ENCODE measurements around the gene CREB5. TPM values are rescaled to one million over a fixed set of nuclear protein-coding genes. Genes with fewer than 3 reads are reported as not detected.

The CREB5 gene
- total and polyA plus RNA-seq, 2 of the 8 experiments (the other 6 are each of a cell fraction or from before 2014, with no cell fraction given), result 2.4 to 2.7 TPM

GRCh38 chr7:28766359-28766758 lies 354.0 kb downstream of the CREB5 start:
- H3K4me1 ChIP-seq (replicated peaks in 1 of 4; ENCODE audit: control insufficient read depth in 3 of 4, insufficient read depth in 4 of 4, low read length in 3 of 4), result no peaks in the 10 kb centered on the region
- H4K5ac ChIP-seq (ENCODE audit: insufficient read length, low read depth, low read length), result no peak overlapping the region
- H3K9me3 ChIP-seq (ENCODE audit: insufficient read depth in 2 of 2, low read depth in 1 of 2, low read length in 1 of 2), result no peaks in the 10 kb centered on the region
- CTCF ChIA-PET (ENCODE audit: partially characterized antibody), result no interaction called here
- no peak overlapping the region for H3K23ac ChIP-seq (ENCODE audit: insufficient read length)
- no peak overlapping the region for H2BK15ac ChIP-seq (ENCODE audit: low read length)
- no peak overlapping the region for H2BK20ac ChIP-seq (ENCODE audit: low read length)
- TF ChIP-seq TEAD4 (IDR thresholded peaks at IDR 0.05; ENCODE audit: low read depth, low read length) (peak; percentile 21; the same call in 1 of the 2 replicates), RBBP5 (IDR thresholded peaks at IDR 0.05; ENCODE audit: borderline replicate concordance, low read depth, low read length) (no peak)
- no peak overlapping the region for H3K14ac ChIP-seq (ENCODE audit: insufficient read length)
- H4K8ac ChIP-seq (ENCODE audit: extremely low read depth, insufficient read depth, low read length), result no peak overlapping the region
- no peak overlapping the region for H3K18ac ChIP-seq (ENCODE audit: extremely low read depth, low read length)
- no peak overlapping the region for H2BK5ac ChIP-seq (ENCODE audit: low read depth, low read length)
- H3K27ac ChIP-seq (ENCODE audit: low read depth, low read length), result no peak overlapping the region
- no peaks in the 10 kb centered on the region for H4K20me1 ChIP-seq (replicated peaks in 1 of 2; ENCODE audit: control insufficient read depth in 1 of 2, insufficient read depth in 2 of 2, low read length in 2 of 2)
- POLR2A ChIA-PET (ENCODE audit: partially characterized antibody), result no interaction called here
- no peaks in the 10 kb centered on the region for H3K79me2 ChIP-seq (ENCODE audit: control insufficient read depth in 1 of 2, insufficient read depth in 2 of 2, low read length in 2 of 2)
- DNase-seq (ENCODE audit: low read depth in 1 of 2, low spot score in 2 of 2) (no peak), FAIRE-seq (no peak)
- no peak overlapping the region for H2AFZ ChIP-seq (ENCODE audit: low read length)
- no peak overlapping the region for H2BK120ac ChIP-seq (replicated peaks; ENCODE audit: low read depth, low read length)
- H3K27me3 ChIP-seq (replicated peaks in 1 of 4; ENCODE audit: control insufficient read depth in 3 of 4, extremely low read depth in 1 of 4, insufficient read depth in 3 of 4, low read length in 3 of 4), result no peaks in the 10 kb centered on the region
- H3K9ac ChIP-seq (replicated peaks in 1 of 4; ENCODE audit: extremely low read depth in 1 of 4, low read depth in 3 of 4, low read length in 3 of 4), result no peak overlapping the region
- no peak overlapping the region for H2AK5ac ChIP-seq (ENCODE audit: low read depth, low read length)
- H3K56ac ChIP-seq (replicated peaks; ENCODE audit: insufficient read length, low read depth, low read length), result no peak overlapping the region
- 90% methylated on average over 4 of the region's 4 CpGs; no CpG with 5 or more reads in 1 of the 2 experiments for WGBS, 2 experiments (ENCODE audit: extremely low coverage in 1 of 2, insufficient coverage in 1 of 2, insufficient read length in 1 of 2, insufficient replicate concordance in 2 of 2, low coverage in 1 of 2, low lambda C conversion rate in 2 of 2, missing lambda C conversion rate in 1 of 2)
- no peak overlapping the region for H3K4me3 ChIP-seq (ENCODE audit: extremely low read depth in 1 of 4, insufficient read depth in 2 of 4, low read depth in 3 of 4, low read length in 4 of 4)
- no peak overlapping the region for H3K4ac ChIP-seq (replicated peaks; ENCODE audit: insufficient read length, low read depth, low read length)
- no peaks in the 10 kb centered on the region; a peak in 1 of 8 replicates for H3K36me3 ChIP-seq (ENCODE audit: control insufficient read depth in 2 of 4, insufficient read depth in 4 of 4, low read length in 3 of 4)
- H3K79me1 ChIP-seq (ENCODE audit: low read depth, low read length), result no peaks in the 10 kb centered on the region
- no peaks in the 10 kb centered on the region; the same call in 1 of the 2 replicates for H3K23me2 ChIP-seq (ENCODE audit: low read depth, low read length)
- H2BK12ac ChIP-seq (ENCODE audit: low read depth, low read length), result no peak overlapping the region
- H4K91ac ChIP-seq (replicated peaks; ENCODE audit: insufficient read length, low read length), result no peak overlapping the region
- no peak overlapping the region for H3K4me2 ChIP-seq (ENCODE audit: insufficient read depth in 1 of 2, low read depth in 2 of 2, low read length in 2 of 2)
